HepG2 (cell line): Measurements from ENCODE around the gene TSGA10IP. TPM values are rescaled to one million over a fixed set of nuclear protein-coding genes. Genes with fewer than 3 reads are reported as not detected.

Source experiments
- ASH2L ChIP-seq: fragments of 300-600, 200-600 bp; sonication (generic); IDR thresholded peaks from 2 replicates; pipeline ENCODE4 v1.7.0; 2017; ENCODE audit warnings: low read depth, mild to moderate bottlenecking, moderate library complexity, mixed read lengths, low read length; ENCODE audit not compliant: insufficient read length
- FOSL2 ChIP-seq: sonication (generic); formaldehyde crosslinking; IDR thresholded peaks from 2 replicates; pipeline ENCODE4 v1.4.0; 2020; ENCODE audit warnings: missing genetic modification reagents
- FOXP1 ChIP-seq, 2 experiments: fragments of 450-650 bp in 1 of 2; IDR thresholded peaks; 2 replicates each; pipeline ENCODE4 v1.6.1; 2017 to 2018; ENCODE audit warnings: antibody characterized with exemption in 1 of 2
- MAFF ChIP-seq: IDR thresholded peaks from 2 replicates; pipeline ENCODE4 v1.6.1; 2011; ENCODE audit warnings: low read depth, low read length, improper control_type of control experiment
- NR3C1 ChIP-seq: sonication (generic); formaldehyde crosslinking; IDR thresholded peaks from 2 replicates; pipeline ENCODE4 v1.4.0; 2020; ENCODE audit warnings: missing genetic modification reagents
- NRL ChIP-seq: sonication (generic); formaldehyde crosslinking; IDR thresholded peaks from 2 replicates; pipeline ENCODE4 v1.5.0; 2020; ENCODE audit warnings: missing genetic modification reagents, mild to moderate bottlenecking, moderate library complexity, borderline replicate concordance
- SALL2 ChIP-seq: sonication (generic); formaldehyde crosslinking; IDR thresholded peaks from 2 replicates; pipeline ENCODE4 v1.8.1; 2023; ENCODE audit warnings: mild to moderate bottlenecking, missing genetic modification reagents, inconsistent platforms
- ZBTB20 ChIP-seq: sonication (generic); formaldehyde crosslinking; IDR thresholded peaks from 2 replicates; pipeline ENCODE4 v1.8.1; 2023; ENCODE audit warnings: missing genetic modification reagents, low read depth, mild to moderate bottlenecking, borderline replicate concordance
- ZBTB42 ChIP-seq: sonication (generic); formaldehyde crosslinking; IDR thresholded peaks from 2 replicates; pipeline ENCODE4 v1.5.0; 2020; ENCODE audit warnings: mild to moderate bottlenecking, missing genetic modification reagents
- ZNF230 ChIP-seq: sonication (generic); formaldehyde crosslinking; IDR thresholded peaks from 2 replicates; pipeline ENCODE4 v1.4.0; 2020; ENCODE audit warnings: mild to moderate bottlenecking, missing genetic modification reagents
- ZNF337 ChIP-seq: sonication (generic); formaldehyde crosslinking; IDR thresholded peaks from 2 replicates; pipeline ENCODE4 v1.5.1; 2020; ENCODE audit warnings: missing genetic modification reagents, low read depth, mild to moderate bottlenecking, borderline replicate concordance
- ZNF563 ChIP-seq: sonication (generic); formaldehyde crosslinking; IDR thresholded peaks from 2 replicates; pipeline ENCODE4 v1.8.0; 2022; ENCODE audit warnings: mild to moderate bottlenecking, moderate library complexity, missing genetic modification reagents
- ZNF598 ChIP-seq: sonication (generic); formaldehyde crosslinking; IDR thresholded peaks from 2 replicates; pipeline ENCODE4 v1.5.1; 2020; ENCODE audit warnings: mild to moderate bottlenecking, missing genetic modification reagents, borderline replicate concordance
- polyA plus RNA-seq, 8 experiments: library from polyadenylated mRNA; depleted of rRNA in 3 of 8; stranded (reverse) in 7 of 8; unstranded in 1 of 8; fragments of >200 nt; fragmentation: Illumina TruSeq in 4 of 8; extraction: Trizol in 4 of 8; gene quantifications; 2 replicates each; pipeline versions ENCODE4 v1.2.1 to v1.2.3, GENCODE V29; 2011 to 2016; ENCODE audit warnings: low read depth in 4 of 8, missing spikeins in 1 of 8, mixed read lengths in 1 of 8; ENCODE audit not compliant: insufficient read depth in 1 of 8
- total RNA-seq, 5 experiments: library from RNA; depleted of rRNA; stranded (reverse); fragments of >200 nt; fragmentation: Illumina TruSeq; extraction: Trizol; gene quantifications; 2 replicates each; pipeline ENCODE4 v1.2.3, GENCODE V29; 2016; ENCODE audit warnings: low read depth in 1 of 5
- TF ChIP-seq, protein P1 (sequence below): sonication (generic); formaldehyde crosslinking; IDR thresholded peaks from 2 replicates; pipeline ENCODE4 v1.8.0; 2022; ENCODE audit warnings: mild to moderate bottlenecking, missing genetic modification reagents; ENCODE audit not compliant: insufficient replicate concordance
- TF ChIP-seq, protein P2 (sequence below): sonication (generic); formaldehyde crosslinking; IDR thresholded peaks from 2 replicates; pipeline ENCODE4 v1.4.0; 2020; ENCODE audit warnings: missing genetic modification reagents, borderline replicate concordance
- TF ChIP-seq, protein P3 (sequence below): sonication (generic); formaldehyde crosslinking; IDR thresholded peaks from 2 replicates; pipeline ENCODE4 v1.4.0; 2020; ENCODE audit warnings: missing genetic modification reagents
- TF ChIP-seq, protein P4 (sequence below): sonication (generic); formaldehyde crosslinking; IDR thresholded peaks from 2 replicates; pipeline ENCODE4 v1.5.0; 2020; ENCODE audit warnings: mild to moderate bottlenecking, missing genetic modification reagents, moderate library complexity

The TSGA10IP gene
- total and polyA plus RNA-seq, 2 of the 13 experiments (the other 11 are each of a cell fraction or from before 2014, with no cell fraction given) = not detected

DNA sequence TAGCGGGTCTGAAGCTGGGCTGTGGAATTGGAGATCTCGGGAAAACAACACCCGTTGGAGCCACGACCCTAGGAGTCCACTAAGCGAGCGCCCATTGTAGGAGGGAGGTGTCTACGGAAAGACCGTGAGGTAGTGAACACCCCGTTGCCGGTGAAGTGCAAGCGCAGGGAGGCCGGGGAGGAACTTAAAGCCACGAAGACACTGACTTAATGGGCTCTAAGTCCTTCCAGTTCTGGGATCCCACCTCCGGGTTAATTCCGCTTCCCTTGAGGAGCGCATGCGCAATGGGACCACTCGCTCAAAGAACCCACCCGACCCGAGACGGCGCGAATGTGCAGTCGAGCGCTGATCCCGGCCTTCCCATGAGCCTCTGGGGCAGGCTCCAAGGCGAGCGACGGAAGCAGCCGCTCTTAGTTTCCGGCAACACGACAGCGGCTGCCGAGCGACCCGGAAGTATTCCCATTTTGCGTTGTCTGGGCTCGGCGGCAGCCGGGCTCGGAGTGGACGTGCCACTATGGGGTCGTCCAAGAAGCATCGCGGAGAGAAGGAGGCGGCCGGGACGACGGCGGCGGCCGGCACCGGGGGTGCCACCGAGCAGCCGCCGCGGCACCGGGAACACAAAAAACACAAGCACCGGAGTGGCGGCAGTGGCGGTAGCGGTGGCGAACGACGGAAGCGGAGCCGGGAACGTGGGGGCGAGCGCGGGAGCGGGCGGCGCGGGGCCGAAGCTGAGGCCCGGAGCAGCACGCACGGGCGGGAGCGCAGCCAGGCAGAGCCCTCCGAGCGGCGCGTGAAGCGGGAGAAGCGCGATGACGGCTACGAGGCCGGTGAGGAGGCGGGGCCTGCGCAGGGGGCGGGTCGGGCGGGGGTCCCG is 16.2 kb downstream of the TSGA10IP start, which contains the start of gene SART1 (continued):
- TF ChIP-seq, protein P1, sequence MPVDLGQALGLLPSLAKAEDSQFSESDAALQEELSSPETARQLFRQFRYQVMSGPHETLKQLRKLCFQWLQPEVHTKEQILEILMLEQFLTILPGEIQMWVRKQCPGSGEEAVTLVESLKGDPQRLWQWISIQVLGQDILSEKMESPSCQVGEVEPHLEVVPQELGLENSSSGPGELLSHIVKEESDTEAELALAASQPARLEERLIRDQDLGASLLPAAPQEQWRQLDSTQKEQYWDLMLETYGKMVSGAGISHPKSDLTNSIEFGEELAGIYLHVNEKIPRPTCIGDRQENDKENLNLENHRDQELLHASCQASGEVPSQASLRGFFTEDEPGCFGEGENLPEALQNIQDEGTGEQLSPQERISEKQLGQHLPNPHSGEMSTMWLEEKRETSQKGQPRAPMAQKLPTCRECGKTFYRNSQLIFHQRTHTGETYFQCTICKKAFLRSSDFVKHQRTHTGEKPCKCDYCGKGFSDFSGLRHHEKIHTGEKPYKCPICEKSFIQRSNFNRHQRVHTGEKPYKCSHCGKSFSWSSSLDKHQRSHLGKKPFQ (CRISPR knock-in tag) = no peak
- peak; percentile 27; the same call in 1 of the 2 replicates for TF ChIP-seq NRL (CRISPR knock-in tag)
- TF ChIP-seq ASH2L = peak; percentile 93
- no peak for TF ChIP-seq ZBTB42
- TF ChIP-seq, protein P2, sequence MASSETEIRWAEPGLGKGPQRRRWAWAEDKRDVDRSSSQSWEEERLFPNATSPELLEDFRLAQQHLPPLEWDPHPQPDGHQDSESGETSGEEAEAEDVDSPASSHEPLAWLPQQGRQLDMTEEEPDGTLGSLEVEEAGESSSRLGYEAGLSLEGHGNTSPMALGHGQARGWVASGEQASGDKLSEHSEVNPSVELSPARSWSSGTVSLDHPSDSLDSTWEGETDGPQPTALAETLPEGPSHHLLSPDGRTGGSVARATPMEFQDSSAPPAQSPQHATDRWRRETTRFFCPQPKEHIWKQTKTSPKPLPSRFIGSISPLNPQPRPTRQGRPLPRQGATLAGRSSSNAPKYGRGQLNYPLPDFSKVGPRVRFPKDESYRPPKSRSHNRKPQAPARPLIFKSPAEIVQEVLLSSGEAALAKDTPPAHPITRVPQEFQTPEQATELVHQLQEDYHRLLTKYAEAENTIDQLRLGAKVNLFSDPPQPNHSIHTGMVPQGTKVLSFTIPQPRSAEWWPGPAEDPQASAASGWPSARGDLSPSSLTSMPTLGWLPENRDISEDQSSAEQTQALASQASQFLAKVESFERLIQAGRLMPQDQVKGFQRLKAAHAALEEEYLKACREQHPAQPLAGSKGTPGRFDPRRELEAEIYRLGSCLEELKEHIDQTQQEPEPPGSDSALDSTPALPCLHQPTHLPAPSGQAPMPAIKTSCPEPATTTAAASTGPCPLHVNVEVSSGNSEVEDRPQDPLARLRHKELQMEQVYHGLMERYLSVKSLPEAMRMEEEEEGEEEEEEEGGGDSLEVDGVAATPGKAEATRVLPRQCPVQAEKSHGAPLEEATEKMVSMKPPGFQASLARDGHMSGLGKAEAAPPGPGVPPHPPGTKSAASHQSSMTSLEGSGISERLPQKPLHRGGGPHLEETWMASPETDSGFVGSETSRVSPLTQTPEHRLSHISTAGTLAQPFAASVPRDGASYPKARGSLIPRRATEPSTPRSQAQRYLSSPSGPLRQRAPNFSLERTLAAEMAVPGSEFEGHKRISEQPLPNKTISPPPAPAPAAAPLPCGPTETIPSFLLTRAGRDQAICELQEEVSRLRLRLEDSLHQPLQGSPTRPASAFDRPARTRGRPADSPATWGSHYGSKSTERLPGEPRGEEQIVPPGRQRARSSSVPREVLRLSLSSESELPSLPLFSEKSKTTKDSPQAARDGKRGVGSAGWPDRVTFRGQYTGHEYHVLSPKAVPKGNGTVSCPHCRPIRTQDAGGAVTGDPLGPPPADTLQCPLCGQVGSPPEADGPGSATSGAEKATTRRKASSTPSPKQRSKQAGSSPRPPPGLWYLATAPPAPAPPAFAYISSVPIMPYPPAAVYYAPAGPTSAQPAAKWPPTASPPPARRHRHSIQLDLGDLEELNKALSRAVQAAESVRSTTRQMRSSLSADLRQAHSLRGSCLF (CRISPR knock-in tag) = no peak
- TF ChIP-seq SALL2 (CRISPR knock-in tag) = peak; percentile 72
- TF ChIP-seq ZNF563 (CRISPR knock-in tag) = no peak
- TF ChIP-seq NR3C1 = no peak
- TF ChIP-seq MAFF = no peak
- TF ChIP-seq FOSL2 (CRISPR knock-in tag) = peak; percentile 47
- TF ChIP-seq, protein P3, sequence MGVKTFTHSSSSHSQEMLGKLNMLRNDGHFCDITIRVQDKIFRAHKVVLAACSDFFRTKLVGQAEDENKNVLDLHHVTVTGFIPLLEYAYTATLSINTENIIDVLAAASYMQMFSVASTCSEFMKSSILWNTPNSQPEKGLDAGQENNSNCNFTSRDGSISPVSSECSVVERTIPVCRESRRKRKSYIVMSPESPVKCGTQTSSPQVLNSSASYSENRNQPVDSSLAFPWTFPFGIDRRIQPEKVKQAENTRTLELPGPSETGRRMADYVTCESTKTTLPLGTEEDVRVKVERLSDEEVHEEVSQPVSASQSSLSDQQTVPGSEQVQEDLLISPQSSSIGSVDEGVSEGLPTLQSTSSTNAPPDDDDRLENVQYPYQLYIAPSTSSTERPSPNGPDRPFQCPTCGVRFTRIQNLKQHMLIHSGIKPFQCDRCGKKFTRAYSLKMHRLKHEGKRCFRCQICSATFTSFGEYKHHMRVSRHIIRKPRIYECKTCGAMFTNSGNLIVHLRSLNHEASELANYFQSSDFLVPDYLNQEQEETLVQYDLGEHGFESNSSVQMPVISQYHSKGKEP (CRISPR knock-in tag) = no peak
- TF ChIP-seq, protein P4, sequence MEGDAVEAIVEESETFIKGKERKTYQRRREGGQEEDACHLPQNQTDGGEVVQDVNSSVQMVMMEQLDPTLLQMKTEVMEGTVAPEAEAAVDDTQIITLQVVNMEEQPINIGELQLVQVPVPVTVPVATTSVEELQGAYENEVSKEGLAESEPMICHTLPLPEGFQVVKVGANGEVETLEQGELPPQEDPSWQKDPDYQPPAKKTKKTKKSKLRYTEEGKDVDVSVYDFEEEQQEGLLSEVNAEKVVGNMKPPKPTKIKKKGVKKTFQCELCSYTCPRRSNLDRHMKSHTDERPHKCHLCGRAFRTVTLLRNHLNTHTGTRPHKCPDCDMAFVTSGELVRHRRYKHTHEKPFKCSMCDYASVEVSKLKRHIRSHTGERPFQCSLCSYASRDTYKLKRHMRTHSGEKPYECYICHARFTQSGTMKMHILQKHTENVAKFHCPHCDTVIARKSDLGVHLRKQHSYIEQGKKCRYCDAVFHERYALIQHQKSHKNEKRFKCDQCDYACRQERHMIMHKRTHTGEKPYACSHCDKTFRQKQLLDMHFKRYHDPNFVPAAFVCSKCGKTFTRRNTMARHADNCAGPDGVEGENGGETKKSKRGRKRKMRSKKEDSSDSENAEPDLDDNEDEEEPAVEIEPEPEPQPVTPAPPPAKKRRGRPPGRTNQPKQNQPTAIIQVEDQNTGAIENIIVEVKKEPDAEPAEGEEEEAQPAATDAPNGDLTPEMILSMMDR (CRISPR knock-in tag) = peak; percentile 35
- no peak; the same call in 1 of the 2 replicates for TF ChIP-seq ZNF230 (CRISPR knock-in tag)
- no peak for TF ChIP-seq FOXP1 (IDR thresholded peaks at IDR 0.05)
- TF ChIP-seq FOXP1 (CRISPR knock-in tag; IDR thresholded peaks at IDR 0.05) = no peak
- TF ChIP-seq ZNF598 (CRISPR knock-in tag) = peak; percentile 89; the same call in 1 of the 2 replicates
- peak; percentile 89; the same call in 1 of the 2 replicates for TF ChIP-seq ZNF337 (CRISPR knock-in tag)
- TF ChIP-seq ZBTB20 (CRISPR knock-in tag) = peak; percentile 41; the same call in 1 of the 2 replicates
